ENCODE measurements around the gene TOX4. TPM values are rescaled to one million over a fixed set of nuclear protein-coding genes. Genes with fewer than 3 reads are reported as not detected.
"Not testable (repeated sequence)": the region's sequence is repeated elsewhere in the genome, so short reads cannot be mapped to it uniquely, and the experiment has no call there.

TOX4 gene
- total RNA-seq, 1 experiment from 2014 or later = 30.5 TPM

DNA sequence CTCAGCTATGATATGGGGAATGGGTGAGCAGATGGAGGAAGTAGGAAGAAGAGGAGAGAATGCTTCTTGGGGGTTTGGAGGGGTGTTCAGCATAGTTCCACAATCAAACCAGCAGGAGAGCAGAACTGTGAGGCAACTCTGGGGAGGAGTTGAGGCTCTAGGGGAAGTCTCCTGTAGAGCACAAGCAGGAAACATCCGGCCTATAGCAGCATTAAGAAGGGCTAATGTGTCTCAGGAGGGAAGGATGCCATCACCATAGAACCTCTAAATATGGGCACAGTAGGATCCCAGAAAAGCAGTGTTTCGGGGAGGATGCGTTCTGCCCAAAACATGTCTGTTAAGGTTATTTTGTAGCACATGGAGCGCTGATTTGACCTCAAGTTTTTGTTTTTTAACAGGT is 57.6 kb downstream of the TOX4 start:
- DNase-seq (ENCODE audit: low spot score) = no peak

- DNase-seq (ENCODE audit: low spot score) = no peak
Measured at GRCh38 chr14:21535545-21536417, 58.8 kb downstream of the TOX4 start.

- no peak for DNase-seq (ENCODE audit: low spot score)
Measured at GRCh38 chr14:21536418-21537089, 59.6 kb downstream of the TOX4 start.

DNA sequence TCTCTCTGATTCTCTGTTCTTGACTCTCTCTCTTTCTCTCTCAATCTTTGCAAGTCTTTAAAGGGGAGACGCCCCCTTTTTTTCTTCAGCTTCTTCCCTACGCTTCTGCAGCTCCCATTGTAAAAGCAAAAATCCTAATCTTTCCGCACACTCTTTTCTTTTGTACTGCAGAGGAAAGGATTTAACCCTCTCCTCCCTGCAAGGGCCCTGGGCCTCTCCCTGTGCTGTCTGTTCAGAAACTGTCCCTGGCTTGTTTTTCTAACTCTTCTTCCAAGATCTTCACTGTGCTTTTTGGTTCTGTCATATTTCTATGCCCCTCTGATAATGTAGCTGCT is 60.1 kb downstream of the TOX4 start:
- no peak for DNase-seq (ENCODE audit: low spot score)

GRCh38 chr14:21539189-21539940 is 62.4 kb downstream of the TOX4 start:
- DNase-seq (ENCODE audit: low spot score) = no peak

- DNase-seq (ENCODE audit: low spot score) = no peak
Measured at GRCh38 chr14:21541413-21542074, 64.5 kb downstream of the TOX4 start.

DNA sequence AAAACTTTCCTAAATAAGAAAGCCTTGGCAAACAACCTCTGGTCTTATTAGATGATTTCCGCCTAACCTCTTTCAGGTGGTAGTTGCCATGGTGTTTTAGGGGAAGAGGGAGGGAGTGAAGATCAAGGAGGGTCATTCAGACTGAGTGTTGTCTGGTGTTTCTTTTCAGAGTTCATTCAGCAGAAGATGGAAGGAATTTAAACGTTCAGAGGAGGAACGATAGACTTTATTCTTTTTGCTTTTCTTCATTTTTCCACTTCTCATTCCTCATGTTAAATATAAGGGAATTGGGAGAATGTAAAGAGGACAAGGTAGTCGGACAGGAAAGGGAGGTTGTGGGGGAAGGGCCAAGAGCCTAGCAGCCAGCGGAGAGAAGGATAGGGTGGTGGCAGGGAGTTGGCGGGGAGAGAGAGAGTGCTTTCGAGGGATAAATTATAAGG is 66.5 kb downstream of the TOX4 start:
- no peak for DNase-seq (ENCODE audit: low spot score)

- no peak for DNase-seq (ENCODE audit: low spot score)
Measured at GRCh38 chr14:21543963-21544362, 67.0 kb downstream of the TOX4 start.

DNA sequence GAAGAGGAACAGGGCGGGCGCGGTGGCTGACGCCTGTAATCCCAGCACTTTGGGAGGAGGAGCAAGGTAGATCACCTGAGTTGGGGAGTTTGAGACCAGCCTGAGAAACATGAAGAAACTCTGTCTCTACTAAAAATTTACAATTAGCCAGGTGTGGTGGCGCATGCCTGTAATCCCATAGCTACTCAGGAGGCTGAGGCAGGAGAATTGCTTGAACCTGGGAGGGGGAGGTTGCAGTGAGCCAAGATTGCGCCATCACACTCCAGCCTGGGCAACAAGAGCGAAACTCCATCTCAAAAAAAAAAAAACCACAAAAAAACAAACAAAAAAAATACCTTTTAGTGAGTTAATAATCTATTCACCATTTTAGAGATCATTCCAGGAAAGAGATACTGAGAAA is 67.6 kb downstream of the TOX4 start:
- not testable (repeated sequence) for DNase-seq (ENCODE audit: low spot score)

Other genes with a start within 250 kb of the TOX4 start
- 856 and 922 TPM in 2 replicates for gene HNRNPC, start 207.8 kb upstream of the TOX4 start, total RNA-seq (2014; rRNA removed; shearing (Covaris generic))
- not detected in 2 replicates for gene RPGRIP1, start 197.1 kb upstream of the TOX4 start, total RNA-seq (2014; rRNA removed; shearing (Covaris generic))
- gene SUPT16H, start 93.2 kb upstream of the TOX4 start, total RNA-seq (2014; rRNA removed; shearing (Covaris generic)) = 77.8 and 84.0 TPM in 2 replicates
- gene CHD8, start 21.1 kb upstream of the TOX4 start, total RNA-seq (2014; rRNA removed; shearing (Covaris generic)) = 23.4 and 27.9 TPM in 2 replicates
- gene RAB2B, start 236 bp upstream of the TOX4 start, total RNA-seq (2014; rRNA removed; shearing (Covaris generic)) = 9.2 and 9.4 TPM in 2 replicates
- gene METTL3, start 34.1 kb downstream of the TOX4 start, total RNA-seq (2014; rRNA removed; shearing (Covaris generic)) = 31.5 and 37.0 TPM in 2 replicates
- gene SALL2, start 49.2 kb downstream of the TOX4 start, total RNA-seq (2014; rRNA removed; shearing (Covaris generic)) = 2.9 and 4.0 TPM in 2 replicates
- gene OR10G3, start 102.9 kb downstream of the TOX4 start, total RNA-seq (2014; rRNA removed; shearing (Covaris generic)) = not detected in 2 replicates
- not detected in 2 replicates for gene OR10G2, start 157.7 kb downstream of the TOX4 start, total RNA-seq (2014; rRNA removed; shearing (Covaris generic))
- gene OR4E2, start 176.6 kb downstream of the TOX4 start, total RNA-seq (2014; rRNA removed; shearing (Covaris generic)) = not detected in 2 replicates
- not detected in 2 replicates for gene OR4E1, start 196.6 kb downstream of the TOX4 start, total RNA-seq (2014; rRNA removed; shearing (Covaris generic))